Measurements from ENCODE around the gene B3GALT5. TPM values are rescaled to one million over a fixed set of nuclear protein-coding genes. Genes with fewer than 3 reads are reported as not detected.

Gene B3GALT5
- polyA plus RNA-seq, 2 of the 4 experiments (the other 2 are of a cell fraction): 0.39 to 0.52 TPM

GRCh38 chr21:39666026-39666425, 53.3 kb downstream of the B3GALT5 start:
- DNase-seq (ENCODE audit: low read depth in 1 of 2, low spot score in 1 of 2) (no peak), FAIRE-seq (no peak), ATAC-seq (no peak)
- H3K4me3 ChIP-seq: no peak overlapping the region
- ChIA-PET CTCF (no interaction called here), POLR2A (no interaction called here)
- H3K4me2 ChIP-seq: no peak overlapping the region
- no peaks in the 10 kb centered on the region for H3K9me3 ChIP-seq
- H3K27ac ChIP-seq: no peak overlapping the region
- 94% methylated on average over 6 of the region's 6 CpGs for WGBS (ENCODE audit: missing lambda C conversion rate)
- H3K4me1 ChIP-seq: peaks cover 10% of the 10 kb centered on the region; the same call in 1 of the 3 replicates
- TF ChIP-seq HMGXB4 (CRISPR knock-in tag; IDR thresholded peaks at IDR 0.05; ENCODE audit: borderline replicate concordance): no peak

GRCh38 chr21:39666681-39667315, 54.1 kb downstream of the B3GALT5 start:
- ChIA-PET POLR2A (no interaction called here), CTCF (no interaction called here)
- 75% methylated on average over 14 of the region's 17 CpGs for whole genome bisulfite sequencing (ENCODE audit: missing lambda C conversion rate)
- DNase-seq (ENCODE audit: low read depth in 1 of 2, low spot score in 1 of 2) (no peak), ATAC-seq (no peak), FAIRE-seq (no peak)
- H3K4me3 ChIP-seq: no peak overlapping the region
- no peaks in the 10 kb centered on the region for H3K9me3 ChIP-seq
- TF ChIP-seq CHD4 (IDR thresholded peaks at IDR 0.05; ENCODE audit: borderline replicate concordance) (no peak), SREBF2 (IDR thresholded peaks at IDR 0.05) (no peak), EHF (CRISPR knock-in tag; IDR thresholded peaks at IDR 0.05) (no peak), RARB (CRISPR knock-in tag; IDR thresholded peaks at IDR 0.05) (no peak), POLR2AphosphoS2 (conservative IDR thresholded peaks at IDR 0.05; ENCODE audit: low read length) (no peak), MAZ (IDR thresholded peaks at IDR 0.05; ENCODE audit: borderline replicate concordance, low read depth, low read length) (no peak), ESRRA (IDR thresholded peaks at IDR 0.05; ENCODE audit: borderline replicate concordance, low read length) (no peak), TP53 (CRISPR knock-in tag; IDR thresholded peaks at IDR 0.05) (no peak), CBX8 (IDR thresholded peaks at IDR 0.05) (no peak), SMC3 (IDR thresholded peaks at IDR 0.05) (no peak), GATA3 (IDR thresholded peaks at IDR 0.05; ENCODE audit: borderline replicate concordance) (no peak), HDAC2 (IDR thresholded peaks at IDR 0.05) (no peak)
- peaks cover 11% of the 10 kb centered on the region; the same call in 1 of the 3 replicates for H3K4me1 ChIP-seq
- peak overlapping the region in 1 of 2 experiments; percentile 2; a peak in 1 of 6 replicates for H3K27ac ChIP-seq
- H3K4me2 ChIP-seq: no peak overlapping the region

GRCh38 chr21:39667353-39667891, 54.7 kb downstream of the B3GALT5 start:
- TF ChIP-seq JUNB (IDR thresholded peaks at IDR 0.05): no peak
- no peak for TF ChIP-seq RNF2 (IDR thresholded peaks at IDR 0.05; ENCODE audit: borderline replicate concordance, low read depth)
- TF ChIP-seq ESRRA (IDR thresholded peaks at IDR 0.05; ENCODE audit: borderline replicate concordance, low read length): no peak
- TF ChIP-seq NFE2L2 (conservative IDR thresholded peaks at IDR 0.05; ENCODE audit: low read length): no peak
- TF ChIP-seq TP53 (CRISPR knock-in tag; IDR thresholded peaks at IDR 0.05): no peak
- TF ChIP-seq HDAC2 (IDR thresholded peaks at IDR 0.05): no peak
- TF ChIP-seq POLR2AphosphoS2 (conservative IDR thresholded peaks at IDR 0.05; ENCODE audit: low read length): no peak
- no peak for TF ChIP-seq GATA3 (IDR thresholded peaks at IDR 0.05; ENCODE audit: borderline replicate concordance)
- no peak for TF ChIP-seq KDM1A (IDR thresholded peaks at IDR 0.05; ENCODE audit: low read depth)
- TF ChIP-seq MAZ (IDR thresholded peaks at IDR 0.05; ENCODE audit: borderline replicate concordance, low read depth, low read length): no peak
- WGBS (ENCODE audit: missing lambda C conversion rate): 93% methylated on average over 9 of the region's 10 CpGs
- DNase-seq (ENCODE audit: low read depth in 1 of 2, low spot score in 1 of 2) (no peak), FAIRE-seq (no peak), ATAC-seq (no peak)
- POLR2A ChIA-PET: no interaction called here
- CTCF ChIA-PET: no interaction called here
- H3K4me2 ChIP-seq: no peak overlapping the region
- H3K4me3 ChIP-seq: no peak overlapping the region
- H3K27ac ChIP-seq: no peak overlapping the region
- H3K4me1 ChIP-seq: peaks cover 11% of the 10 kb centered on the region; the same call in 1 of the 3 replicates
- no peaks in the 10 kb centered on the region for H3K9me3 ChIP-seq

- WGBS (ENCODE audit: missing lambda C conversion rate): 83% methylated on average over 9 of the region's 9 CpGs
- H3K4me2 ChIP-seq: no peak overlapping the region
- H3K4me3 ChIP-seq: no peak overlapping the region
- peaks cover 11% of the 10 kb centered on the region; the same call in 1 of the 3 replicates for H3K4me1 ChIP-seq
- no peak for FAIRE-seq
- TF ChIP-seq JUN (IDR thresholded peaks at IDR 0.05) (no peak), NR3C1 (IDR thresholded peaks at IDR 0.05) (no peak), NFE2L2 (conservative IDR thresholded peaks at IDR 0.05; ENCODE audit: low read length) (no peak), ZSCAN20 (CRISPR knock-in tag; IDR thresholded peaks at IDR 0.05) (no peak), PBX3 (IDR thresholded peaks at IDR 0.05) (no peak), SMC3 (IDR thresholded peaks at IDR 0.05) (no peak), RCOR1 (IDR thresholded peaks at IDR 0.05; ENCODE audit: low read depth, low read length) (no peak), KDM1A (IDR thresholded peaks at IDR 0.05; ENCODE audit: low read depth) (no peak)
- no peaks in the 10 kb centered on the region for H3K9me3 ChIP-seq
- CTCF ChIA-PET: interaction anchor here (1.9 kb wide), 1 partner anchor 145 kb away, joined by 5 read pairs; no protein-coding TSS in a partner anchor
- no peak for ATAC-seq
- POLR2A ChIA-PET: no interaction called here
- no peak for DNase-seq (ENCODE audit: low read depth in 1 of 2, low spot score in 1 of 2)
- no peak overlapping the region for H3K27ac ChIP-seq
Observed at GRCh38 chr21:39668369-39668768, 55.6 kb downstream of the B3GALT5 start.
